Measurements from ENCODE around the gene DARS2.

DNA sequence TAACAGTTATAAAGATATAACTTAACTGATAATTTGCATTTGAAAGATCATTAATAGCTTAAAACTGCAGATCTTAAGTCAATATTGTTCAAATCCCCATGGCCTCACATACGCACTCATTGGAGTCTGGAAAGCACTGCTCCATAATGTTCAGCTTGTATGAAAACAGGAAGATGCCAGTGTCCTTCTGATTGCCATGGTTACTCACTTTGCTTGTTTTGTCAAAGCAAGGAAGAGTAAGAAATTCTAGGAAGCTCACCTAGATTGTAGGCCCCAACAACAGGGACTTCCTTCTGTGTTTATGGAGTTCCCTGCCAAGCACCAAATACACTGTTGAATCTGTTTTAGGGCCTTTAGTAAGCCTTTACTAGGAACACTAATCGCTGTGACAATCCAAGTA, 32.4 kb downstream of the DARS2 start:
- TF ChIP-seq, protein P1, sequence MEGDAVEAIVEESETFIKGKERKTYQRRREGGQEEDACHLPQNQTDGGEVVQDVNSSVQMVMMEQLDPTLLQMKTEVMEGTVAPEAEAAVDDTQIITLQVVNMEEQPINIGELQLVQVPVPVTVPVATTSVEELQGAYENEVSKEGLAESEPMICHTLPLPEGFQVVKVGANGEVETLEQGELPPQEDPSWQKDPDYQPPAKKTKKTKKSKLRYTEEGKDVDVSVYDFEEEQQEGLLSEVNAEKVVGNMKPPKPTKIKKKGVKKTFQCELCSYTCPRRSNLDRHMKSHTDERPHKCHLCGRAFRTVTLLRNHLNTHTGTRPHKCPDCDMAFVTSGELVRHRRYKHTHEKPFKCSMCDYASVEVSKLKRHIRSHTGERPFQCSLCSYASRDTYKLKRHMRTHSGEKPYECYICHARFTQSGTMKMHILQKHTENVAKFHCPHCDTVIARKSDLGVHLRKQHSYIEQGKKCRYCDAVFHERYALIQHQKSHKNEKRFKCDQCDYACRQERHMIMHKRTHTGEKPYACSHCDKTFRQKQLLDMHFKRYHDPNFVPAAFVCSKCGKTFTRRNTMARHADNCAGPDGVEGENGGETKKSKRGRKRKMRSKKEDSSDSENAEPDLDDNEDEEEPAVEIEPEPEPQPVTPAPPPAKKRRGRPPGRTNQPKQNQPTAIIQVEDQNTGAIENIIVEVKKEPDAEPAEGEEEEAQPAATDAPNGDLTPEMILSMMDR (IDR thresholded peaks at IDR 0.05) = no peak
- TF ChIP-seq POLR2A (IDR thresholded peaks at IDR 0.05) = no peak

Measured in testis (tissue), 2 donors.